Naive thymus-derived CD4-positive, alpha-beta T cell (primary cell): ENCODE results near the gene DNAJC3. TPM values are rescaled to one million over a fixed set of nuclear protein-coding genes. Genes with fewer than 3 reads are reported as not detected.
A peak's percentile ranks its signal among the peaks of the same experiment; 100 is the strongest.
"Not testable (repeated sequence)": the region's sequence is repeated elsewhere in the genome, so short reads cannot be mapped to it uniquely, and the experiment has no call there.

Source experiments
- ATAC-seq: fragments of 150-1000 bp; cut with Tn5 transposase; 2 replicates; pipeline ENCODE4 v1.10.0; 2021; ENCODE audit warnings: mild to moderate bottlenecking, moderate library complexity
- CTCF ChIA-PET: fragments of 350-600 bp; sonication (Branson Sonifier 250); formaldehyde crosslinking; loops from one replicate; lab custom pipeline; 2021; ENCODE audit warnings: antibody characterized with exemption; lab: Charles Lee
- POLR2A ChIA-PET: fragments of 350-600 bp; sonication (Branson Sonifier 250); formaldehyde crosslinking; loops from one replicate; lab custom pipeline; 2021; ENCODE audit warnings: antibody characterized with exemption, inconsistent platforms; lab: Charles Lee
- DNase-seq, 9 donors: peaks; one replicate each; pipeline versions ENCODE4 v3.0.0 to v3.0.0-alpha.2; 2020 to 2022; ENCODE audit warnings: mixed read lengths in 1 of 9
- H3K27ac ChIP-seq: one replicate; pipeline ENCODE4 v1.7.0; 2013; ENCODE audit warnings: mild to moderate bottlenecking, low read depth, low read length, moderate library complexity
- H3K27me3 ChIP-seq, 2 donors: one replicate each; pipeline ENCODE4 v1.7.0; 2013; ENCODE audit warnings: low read length in 2 of 2, mild to moderate bottlenecking in 2 of 2, moderate library complexity in 2 of 2; ENCODE audit not compliant: control insufficient read depth in 2 of 2, insufficient read depth in 2 of 2
- H3K36me3 ChIP-seq, 3 experiments: 1 replicate in 2 of 3; 2 replicates in 1 of 3; pipeline ENCODE4 v1.7.0; 2013; ENCODE audit warnings: low read length in 3 of 3, mild to moderate bottlenecking in 3 of 3, moderate library complexity in 1 of 3; ENCODE audit not compliant: insufficient read depth in 3 of 3, control insufficient read depth in 2 of 3
- H3K4me1 ChIP-seq, 2 donors: one replicate each; pipeline ENCODE4 v1.7.0; 2013; ENCODE audit warnings: low read length in 2 of 2, mild to moderate bottlenecking in 2 of 2, moderate library complexity in 1 of 2; ENCODE audit not compliant: control insufficient read depth in 2 of 2, insufficient read depth in 2 of 2
- H3K4me3 ChIP-seq: 2 replicates; pipeline ENCODE4 v1.7.0; 2013; ENCODE audit warnings: mild to moderate bottlenecking, low read length
- H3K9me3 ChIP-seq, 3 experiments: 1 replicate in 2 of 3; 2 replicates in 1 of 3; pipeline ENCODE4 v1.7.0; 2013; ENCODE audit warnings: low read length in 3 of 3; ENCODE audit not compliant: control insufficient read depth in 2 of 3
- H3K27ac Mint-ChIP-seq, 9 donors: one replicate each; pipeline ENCODE4 v1.8.0; 2020 to 2022; ENCODE audit warnings: mixed read lengths in 9 of 9, mild to moderate bottlenecking in 8 of 9, moderate library complexity in 5 of 9, inconsistent platforms in 2 of 9
- H3K27me3 Mint-ChIP-seq, 5 donors: one replicate each; pipeline ENCODE4 v1.8.0; 2021 to 2022; ENCODE audit warnings: mixed read lengths in 5 of 5, mild to moderate bottlenecking in 1 of 5
- H3K36me3 Mint-ChIP-seq, 5 donors: one replicate each; pipeline ENCODE4 v1.8.0; 2020 to 2022; ENCODE audit warnings: mixed read lengths in 5 of 5, mild to moderate bottlenecking in 3 of 5, inconsistent platforms in 1 of 5
- H3K4me1 Mint-ChIP-seq, 7 donors: one replicate each; pipeline ENCODE4 v1.8.0; 2020 to 2022; ENCODE audit warnings: mixed read lengths in 7 of 7, mild to moderate bottlenecking in 3 of 7, inconsistent platforms in 1 of 7
- H3K4me3 Mint-ChIP-seq, 10 donors: one replicate each; pipeline ENCODE4 v1.8.0; 2020 to 2022; ENCODE audit warnings: mild to moderate bottlenecking in 10 of 10, mixed read lengths in 10 of 10, moderate library complexity in 6 of 10, inconsistent platforms in 2 of 10
- H3K9me3 Mint-ChIP-seq, 11 donors: one replicate each; pipeline ENCODE4 v1.8.0; 2020 to 2022; ENCODE audit warnings: mixed read lengths in 11 of 11, mild to moderate bottlenecking in 4 of 11, inconsistent platforms in 1 of 11, moderate library complexity in 1 of 11
- intact Hi-C, 2 donors: fragments of 100-400 bp; cut with micrococcal nuclease; formaldehyde crosslinking; loops; one replicate each; pipeline ENCODE4 v1.15.1; 2023
- polyA plus RNA-seq, 2 donors: library from polyadenylated mRNA; unstranded; fragments of 300-500 nt; fragmentation: Illumina TruSeq; gene quantifications; one replicate each; pipeline ENCODE4 v1.2.3, GENCODE V29; 2021
- total RNA-seq, 6 experiments: library from RNA in 5 of 6; stranded (reverse) in 5 of 6; gene quantifications; 1 replicate in 5 of 6; 2 replicates in 1 of 6; pipeline ENCODE4 v1.2.3 and lab custom pipeline; 2021 to 2026

DNAJC3 gene
- total and polyA plus RNA-seq, 7 experiments from 2014 or later, result 11.3 to 33.0 (median 22.6) TPM

DNA sequence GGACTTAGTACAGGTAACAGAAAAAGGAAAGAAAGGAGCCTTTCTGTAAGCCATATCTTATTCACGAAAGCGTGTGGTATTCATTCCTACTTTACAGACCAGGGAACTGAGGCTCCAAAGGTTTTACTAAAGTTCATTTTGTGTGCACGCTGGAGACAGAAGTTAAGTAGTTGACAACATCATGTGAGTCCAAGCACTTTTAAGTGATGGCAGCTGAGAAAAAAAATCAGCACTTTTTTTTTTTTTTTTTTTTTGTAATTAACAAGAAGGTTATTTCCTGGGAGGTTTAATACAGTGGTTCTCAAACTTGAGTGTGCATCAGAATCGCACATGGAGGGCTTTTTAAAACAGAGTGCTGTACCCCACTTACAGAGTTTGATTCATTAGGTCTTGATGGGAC, 2.0 kb downstream of the DNAJC3 start:
- Mint-ChIP-seq H3K4me3 (peak overlapping the region; percentile 84 to 99 (median 95)), H3K27ac (peak overlapping the region in 8 of 9 donors; percentile 67 to 91 (median 82)), H3K27me3 (no peaks in the 10 kb centered on the region), H3K36me3 (peaks cover under 1 to 28% (median 20%) of the 10 kb centered on the region in 5 donors), H3K9me3 (peaks cover 0 to 15% (median 5%) of the 10 kb centered on the region in 11 donors), H3K4me1 (peaks cover 50 to 86% (median 78%) of the 10 kb centered on the region in 7 donors)
- ChIA-PET POLR2A (no interaction called here), CTCF (no interaction called here)
- Histone ChIP-seq H3K4me3 (no peak overlapping the region), H3K27me3 (no peaks in the 10 kb centered on the region), H3K4me1 (peaks cover 25% of the 10 kb centered on the region in 2 donors), H3K27ac (peak overlapping the region; percentile 83), H3K36me3 (peaks cover 0 to 3% (median 0%) of the 10 kb centered on the region in 3 experiments), H3K9me3 (no peaks in the 10 kb centered on the region)
- intact Hi-C loops, result loop anchor here (1.0 to 5.0 kb wide), 9 partner anchors 8 to 1543 kb away; partner anchors contain the start of genes DZIP1 (in 1 of the 2) and MBNL2 (in 1 of the 2)
- DNase-seq (peak in 1 of 9 donors; percentile 12), ATAC-seq (no peak)

DNA sequence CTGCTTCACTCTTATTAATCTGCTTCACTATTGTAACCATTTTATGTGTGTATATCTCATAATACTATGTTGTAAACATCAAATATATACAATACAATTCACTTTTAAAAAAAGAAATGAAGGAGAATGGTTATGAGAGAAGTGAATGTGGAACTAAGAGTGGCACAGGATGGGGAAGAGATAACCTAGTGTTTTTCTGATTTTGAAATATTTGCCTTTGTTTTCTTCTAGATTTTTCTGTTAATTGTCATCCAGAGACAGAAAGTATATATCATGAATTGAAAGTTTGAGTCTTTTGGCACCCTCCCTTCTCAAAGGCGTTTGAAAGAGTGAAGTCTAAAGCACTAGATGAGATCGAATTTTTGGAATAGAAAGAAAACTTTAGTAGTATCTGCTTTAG, 2.8 kb downstream of the DNAJC3 start:
- H3K9me3 Mint-ChIP-seq, result peaks cover 0 to 16% (median 5%) of the 10 kb centered on the region in 11 donors
- POLR2A ChIA-PET, result no interaction called here
- DNase-seq, result no peak
- H3K36me3 Mint-ChIP-seq, result peaks cover 5 to 30% (median 20%) of the 10 kb centered on the region in 5 donors
- Histone ChIP-seq H3K4me1 (peaks cover 25% of the 10 kb centered on the region in 2 donors), H3K4me3 (no peak overlapping the region), H3K36me3 (peaks cover 0 to 3% (median 0%) of the 10 kb centered on the region in 3 experiments), H3K27ac (no peak overlapping the region), H3K9me3 (no peaks in the 10 kb centered on the region), H3K27me3 (no peaks in the 10 kb centered on the region)
- intact Hi-C loops, result loop anchor here (5.0 kb wide), 8 partner anchors 37 to 1543 kb away; partner anchors contain the start of genes DZIP1 (in 1 of the 2) and MBNL2 (in 1 of the 2)
- ATAC-seq, result no peak
- H3K27me3 Mint-ChIP-seq, result no peaks in the 10 kb centered on the region
- peak overlapping the region in 6 of 10 donors; percentile 24 to 99 (median 90) for H3K4me3 Mint-ChIP-seq
- CTCF ChIA-PET, result no interaction called here
- peaks cover 55 to 88% (median 79%) of the 10 kb centered on the region in 7 donors for H3K4me1 Mint-ChIP-seq
- H3K27ac Mint-ChIP-seq, result peak overlapping the region in 6 of 9 donors; percentile 0 to 76 (median 33)

DNA sequence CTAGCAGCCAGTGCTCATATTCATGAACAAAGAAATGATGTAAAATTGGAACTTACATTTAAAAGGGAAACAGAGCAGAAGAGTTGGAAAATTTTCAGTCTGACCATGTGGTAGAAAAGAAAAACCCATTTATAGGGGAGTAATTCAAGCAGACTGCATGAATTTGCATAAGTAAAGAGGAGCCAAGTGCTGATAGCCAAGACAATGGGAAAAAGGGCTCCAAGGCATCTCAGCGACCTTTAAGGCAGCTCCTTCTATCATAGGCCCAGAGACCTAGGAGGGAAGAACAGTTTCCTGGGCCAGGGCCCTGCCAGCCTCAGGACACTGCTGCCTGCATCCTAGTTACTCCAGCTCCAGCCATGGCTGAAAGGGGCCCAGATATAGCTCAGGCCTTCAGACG, 7.5 kb downstream of the DNAJC3 start:
- ChIA-PET POLR2A (no interaction called here), CTCF (no interaction called here)
- no peak overlapping the region for H3K4me3 ChIP-seq
- no peak overlapping the region for H3K27ac ChIP-seq
- peaks cover 2 to 52% (median 22%) of the 10 kb centered on the region in 11 donors for H3K9me3 Mint-ChIP-seq
- peaks cover 9 to 61% (median 54%) of the 10 kb centered on the region in 5 donors for H3K36me3 Mint-ChIP-seq
- ATAC-seq (no peak), DNase-seq (no peak)
- H3K27ac Mint-ChIP-seq, result peak overlapping the region in 1 of 9 donors; percentile 22
- intact Hi-C loops, result no loop called here
- H3K9me3 ChIP-seq, result peaks cover 0 to 13% (median 0%) of the 10 kb centered on the region in 3 experiments
- no peaks in the 10 kb centered on the region for H3K27me3 ChIP-seq
- no peaks in the 10 kb centered on the region for H3K36me3 ChIP-seq
- no peaks in the 10 kb centered on the region for H3K27me3 Mint-ChIP-seq
- peak overlapping the region in 4 of 10 donors; percentile 4 to 20 (median 12) for H3K4me3 Mint-ChIP-seq
- H3K4me1 Mint-ChIP-seq, result peaks cover 51 to 96% (median 85%) of the 10 kb centered on the region in 7 donors
- peaks cover 9 to 12% of the 10 kb centered on the region in 2 donors for H3K4me1 ChIP-seq

DNA sequence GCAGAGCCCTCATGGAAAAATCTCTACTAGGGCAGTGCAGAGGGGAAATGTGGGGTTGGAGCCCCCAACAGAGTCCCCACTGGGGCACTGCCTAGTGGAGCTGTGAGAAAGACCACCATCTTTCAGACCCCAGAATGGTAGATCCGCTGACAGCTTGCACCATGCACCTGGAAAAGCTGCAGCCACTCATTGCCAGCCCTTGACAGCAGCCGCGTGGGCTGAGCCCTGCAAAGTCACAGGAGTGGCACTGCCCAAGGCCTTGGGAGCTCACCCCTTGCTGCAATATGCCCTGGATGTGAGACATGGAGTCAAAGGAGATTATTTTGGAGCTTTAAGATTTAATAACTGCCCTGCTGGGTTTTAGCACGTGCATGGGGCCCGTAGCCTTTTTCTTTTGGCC, 8.0 kb downstream of the DNAJC3 start:
- Mint-ChIP-seq H3K9me3 (peaks cover 2 to 57% (median 26%) of the 10 kb centered on the region in 11 donors), H3K27ac (peak overlapping the region in 1 of 9 donors; percentile 14), H3K4me3 (peak overlapping the region in 2 of 10 donors; percentile 2 to 28), H3K36me3 (peaks cover 11 to 65% (median 58%) of the 10 kb centered on the region in 5 donors), H3K4me1 (peaks cover 48 to 96% (median 83%) of the 10 kb centered on the region in 7 donors)
- DNase-seq, intact Hi-C loops, CTCF ChIA-PET, POLR2A ChIA-PET, H3K4me3 ChIP-seq, H3K36me3 ChIP-seq, H3K27me3 ChIP-seq, H3K27me3 Mint-ChIP-seq, H3K27ac ChIP-seq, ATAC-seq: not testable (repeated sequence)
- H3K4me1 ChIP-seq, result peaks cover 6 to 11% of the 10 kb centered on the region in 2 donors
- H3K9me3 ChIP-seq, result peaks cover 0 to 13% (median 0%) of the 10 kb centered on the region in 3 experiments

- Mint-ChIP-seq H3K4me1 (peaks cover 27 to 52% (median 45%) of the 10 kb centered on the region in 7 donors), H3K27ac (peak overlapping the region in 4 of 9 donors; percentile 6 to 52 (median 22)), H3K36me3 (peaks cover 5 to 46% (median 41%) of the 10 kb centered on the region in 5 donors), H3K4me3 (peak overlapping the region in 6 of 10 donors; percentile 1 to 37 (median 19)), H3K27me3 (no peaks in the 10 kb centered on the region), H3K9me3 (peaks cover 2 to 51% (median 24%) of the 10 kb centered on the region in 11 donors)
- no peaks in the 10 kb centered on the region for H3K36me3 ChIP-seq
- H3K9me3 ChIP-seq, result peaks cover 0 to 13% (median 0%) of the 10 kb centered on the region in 3 experiments
- H3K27ac ChIP-seq, result no peak overlapping the region
- intact Hi-C loops, result loop anchor here in 1 of 2 donors (1.0 kb wide), 1 partner anchor 28 kb away; no protein-coding TSS in a partner anchor
- no peak overlapping the region for H3K4me3 ChIP-seq
- DNase-seq (no peak), ATAC-seq (no peak)
- POLR2A ChIA-PET, result interaction anchor here (0.7 kb wide), 1 partner anchor 19 kb away, joined by 3 read pairs; no protein-coding TSS in a partner anchor
- H3K4me1 ChIP-seq, result peaks cover 4 to 11% of the 10 kb centered on the region in 2 donors
- CTCF ChIA-PET, result no interaction called here
- H3K27me3 ChIP-seq, result no peaks in the 10 kb centered on the region
Observed at GRCh38 chr13:95689582-95689926, 12.6 kb downstream of the DNAJC3 start.

DNA sequence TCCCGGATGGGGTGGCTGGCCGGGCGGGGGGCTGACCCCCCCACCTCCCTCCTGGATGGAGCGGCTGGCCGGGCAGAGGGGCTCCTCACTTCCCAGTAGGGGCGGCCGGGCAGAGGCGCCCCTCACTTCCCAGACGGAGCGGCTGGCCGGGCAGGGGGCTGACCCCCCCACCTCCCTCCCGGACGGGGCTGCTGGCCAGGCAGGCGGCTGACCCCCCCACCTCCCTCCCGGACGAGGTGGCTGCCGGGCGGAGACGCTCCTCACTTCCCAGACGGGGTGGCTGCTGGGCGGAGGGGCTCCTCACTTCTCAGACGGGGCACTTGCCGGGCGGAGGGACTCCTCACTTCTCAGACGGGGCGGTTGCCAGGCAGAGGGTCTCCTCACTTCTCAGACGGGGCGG, 14.0 kb downstream of the DNAJC3 start:
- H3K4me3 Mint-ChIP-seq, DNase-seq, CTCF ChIA-PET, H3K27me3 Mint-ChIP-seq, H3K27me3 ChIP-seq, H3K27ac ChIP-seq, H3K4me3 ChIP-seq, intact Hi-C loops, H3K36me3 ChIP-seq, POLR2A ChIA-PET, H3K27ac Mint-ChIP-seq, ATAC-seq: not testable (repeated sequence)
- Histone ChIP-seq H3K9me3 (peaks cover 0 to 12% (median 0%) of the 10 kb centered on the region in 3 experiments), H3K4me1 (peaks cover 4 to 11% of the 10 kb centered on the region in 2 donors)
- Mint-ChIP-seq H3K4me1 (peaks cover 27 to 38% (median 35%) of the 10 kb centered on the region in 7 donors), H3K9me3 (peaks cover 2 to 37% (median 22%) of the 10 kb centered on the region in 11 donors), H3K36me3 (peaks cover 5 to 35% (median 30%) of the 10 kb centered on the region in 5 donors)
